Vagina (tissue), 2 donors: Measurements from ENCODE around the gene PLA2G4B. TPM values are rescaled to one million over a fixed set of nuclear protein-coding genes. Genes with fewer than 3 reads are reported as not detected.

Experiments
- DNase-seq, 2 donors: peaks; one replicate each; pipeline ENCODE4 v3.0.0-alpha.2; 2017; ENCODE audit errors: extremely low spot score in 2 of 2
- H3K27ac ChIP-seq: fragments of 200-600 bp; sonication (generic); one replicate; pipeline ENCODE4 v1.5.1; 2019
- H3K27me3 ChIP-seq: fragments of 200-600 bp; sonication (generic); one replicate; pipeline ENCODE4 v1.5.1; 2019
- H3K36me3 ChIP-seq, 2 donors: fragments of 200-600 bp; sonication (generic); one replicate each; pipeline ENCODE4 v1.5.1; 2017 to 2019
- H3K4me1 ChIP-seq: fragments of 200-600 bp; sonication (generic); one replicate; pipeline ENCODE4 v1.5.1; 2019
- H3K4me3 ChIP-seq, 2 donors: fragments of 200-600 bp; sonication (generic); 1 replicate in 1 of 2; 2 replicates in 1 of 2; pipeline ENCODE4 v1.5.1; 2016 to 2019
- H3K9me3 ChIP-seq: fragments of 200-600 bp; sonication (generic); one replicate; pipeline ENCODE4 v1.5.1; 2019
- POLR2A ChIP-seq, 2 donors: fragments of 450-650 bp; IDR thresholded peaks; one replicate each; pipeline ENCODE4 v1.6.1; 2017; ENCODE audit warnings: antibody characterized with exemption in 2 of 2, mild to moderate bottlenecking in 2 of 2, moderate library complexity in 2 of 2
- POLR2AphosphoS5 ChIP-seq, 2 donors: sonication (generic); formaldehyde crosslinking; IDR thresholded peaks; one replicate each; pipeline ENCODE4 v1.9.0; 2017; ENCODE audit warnings: antibody characterized with exemption in 2 of 2, mild to moderate bottlenecking in 2 of 2, low read depth in 1 of 2; ENCODE audit not compliant: insufficient read depth in 1 of 2
- intact Hi-C: fragments of 100-400 bp; cut with DNase I; formaldehyde crosslinking; loops from one replicate; pipeline ENCODE4 v1.15.1; 2023
- total RNA-seq: library from RNA; depleted of rRNA; stranded (reverse); fragments of >200 nt; gene quantifications from one replicate; pipeline ENCODE4 v1.2.3, GENCODE V29; 2016
- TF ChIP-seq, protein P1 (sequence below), 3 experiments: fragments of 450-650 bp in 2 of 3; fragments of 200-600 bp in 1 of 3; sonication (generic) in 1 of 3; IDR thresholded peaks; one replicate each; pipeline ENCODE4 v1.5.1; 2017 to 2019; ENCODE audit warnings: antibody characterized with exemption in 3 of 3, mild to moderate bottlenecking in 2 of 3, moderate library complexity in 2 of 3

PLA2G4B gene
- total RNA-seq, 1 donor from 2014 or later = 34.1 TPM

- Histone ChIP-seq H3K4me1 (peaks cover 20% of the 10 kb centered on the region), H3K27ac (no peak overlapping the region), H3K27me3 (no peaks in the 10 kb centered on the region), H3K4me3 (no peak overlapping the region), H3K36me3 (no peaks in the 10 kb centered on the region), H3K9me3 (no peaks in the 10 kb centered on the region)
- DNase-seq = no peak
- TF ChIP-seq POLR2AphosphoS5 (IDR thresholded peaks at IDR 0.05; ENCODE audit: insufficient read depth in 1 of 2, low read depth in 1 of 2) (no peak), POLR2A (IDR thresholded peaks at IDR 0.05) (no peak)
- TF ChIP-seq, protein P1, sequence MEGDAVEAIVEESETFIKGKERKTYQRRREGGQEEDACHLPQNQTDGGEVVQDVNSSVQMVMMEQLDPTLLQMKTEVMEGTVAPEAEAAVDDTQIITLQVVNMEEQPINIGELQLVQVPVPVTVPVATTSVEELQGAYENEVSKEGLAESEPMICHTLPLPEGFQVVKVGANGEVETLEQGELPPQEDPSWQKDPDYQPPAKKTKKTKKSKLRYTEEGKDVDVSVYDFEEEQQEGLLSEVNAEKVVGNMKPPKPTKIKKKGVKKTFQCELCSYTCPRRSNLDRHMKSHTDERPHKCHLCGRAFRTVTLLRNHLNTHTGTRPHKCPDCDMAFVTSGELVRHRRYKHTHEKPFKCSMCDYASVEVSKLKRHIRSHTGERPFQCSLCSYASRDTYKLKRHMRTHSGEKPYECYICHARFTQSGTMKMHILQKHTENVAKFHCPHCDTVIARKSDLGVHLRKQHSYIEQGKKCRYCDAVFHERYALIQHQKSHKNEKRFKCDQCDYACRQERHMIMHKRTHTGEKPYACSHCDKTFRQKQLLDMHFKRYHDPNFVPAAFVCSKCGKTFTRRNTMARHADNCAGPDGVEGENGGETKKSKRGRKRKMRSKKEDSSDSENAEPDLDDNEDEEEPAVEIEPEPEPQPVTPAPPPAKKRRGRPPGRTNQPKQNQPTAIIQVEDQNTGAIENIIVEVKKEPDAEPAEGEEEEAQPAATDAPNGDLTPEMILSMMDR (IDR thresholded peaks at IDR 0.05) = no peak
- intact Hi-C loops = no loop called here
Measured at GRCh38 chr15:41876689-41877088, 38.0 kb downstream of the PLA2G4B start.

GRCh38 chr15:41877631-41878354 lies 39.1 kb downstream of the PLA2G4B start:
- DNase-seq = no peak
- intact Hi-C loops = no loop called here
- H3K4me3 ChIP-seq = no peak overlapping the region
- no peak overlapping the region for H3K27ac ChIP-seq
- TF ChIP-seq POLR2AphosphoS5 (IDR thresholded peaks at IDR 0.05; ENCODE audit: insufficient read depth in 1 of 2, low read depth in 1 of 2) (no peak), POLR2A (IDR thresholded peaks at IDR 0.05) (no peak)
- TF ChIP-seq, protein P1 (IDR thresholded peaks at IDR 0.05) = no peak
- no peaks in the 10 kb centered on the region for H3K27me3 ChIP-seq
- peaks cover 30% of the 10 kb centered on the region for H3K4me1 ChIP-seq
- H3K9me3 ChIP-seq = no peaks in the 10 kb centered on the region
- no peaks in the 10 kb centered on the region for H3K36me3 ChIP-seq

GRCh38 chr15:41878355-41878699 lies 39.7 kb downstream of the PLA2G4B start:
- TF ChIP-seq POLR2A (IDR thresholded peaks at IDR 0.05) (no peak), POLR2AphosphoS5 (IDR thresholded peaks at IDR 0.05; ENCODE audit: insufficient read depth in 1 of 2, low read depth in 1 of 2) (no peak)
- TF ChIP-seq, protein P1 (IDR thresholded peaks at IDR 0.05) = no peak
- Histone ChIP-seq H3K27me3 (no peaks in the 10 kb centered on the region), H3K4me1 (peaks cover 30% of the 10 kb centered on the region), H3K9me3 (no peaks in the 10 kb centered on the region), H3K27ac (no peak overlapping the region), H3K36me3 (no peaks in the 10 kb centered on the region), H3K4me3 (no peak overlapping the region)
- intact Hi-C loops = no loop called here
- DNase-seq = no peak

DNA sequence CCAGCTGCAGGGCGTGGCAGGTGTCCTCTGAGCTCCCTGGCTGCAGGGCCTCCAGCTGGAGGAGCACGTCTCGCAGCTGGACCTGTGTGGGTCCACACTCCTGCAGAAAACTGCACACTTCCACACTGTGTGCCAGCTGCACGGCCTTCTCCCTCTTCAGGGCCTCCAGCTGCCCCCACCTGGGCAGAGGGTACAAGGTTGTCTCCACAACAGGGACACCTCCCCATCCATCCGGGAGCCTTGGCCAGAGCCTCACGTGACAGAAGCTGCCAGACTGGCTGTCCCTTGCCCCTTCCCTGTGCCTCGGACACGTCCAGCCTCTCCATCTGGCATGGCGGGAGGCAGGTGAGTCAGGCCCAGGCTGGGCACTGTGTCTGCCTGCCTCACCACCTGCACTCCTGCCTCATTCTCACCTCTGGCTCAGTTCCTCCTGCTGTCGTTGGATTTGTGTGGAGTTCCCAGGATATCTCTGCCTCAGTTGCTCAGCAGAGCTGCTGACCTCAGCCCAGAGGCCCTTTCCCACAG lies 40.7 kb downstream of the PLA2G4B start:
- DNase-seq = no peak
- Histone ChIP-seq H3K36me3 (no peaks in the 10 kb centered on the region), H3K9me3 (no peaks in the 10 kb centered on the region), H3K4me3 (no peak overlapping the region), H3K4me1 (peaks cover 30% of the 10 kb centered on the region), H3K27me3 (no peaks in the 10 kb centered on the region), H3K27ac (no peak overlapping the region)
- TF ChIP-seq POLR2A (IDR thresholded peaks at IDR 0.05) (no peak), POLR2AphosphoS5 (IDR thresholded peaks at IDR 0.05; ENCODE audit: insufficient read depth in 1 of 2, low read depth in 1 of 2) (no peak)
- TF ChIP-seq, protein P1 (IDR thresholded peaks at IDR 0.05) = no peak
- intact Hi-C loops = no loop called here

DNA sequence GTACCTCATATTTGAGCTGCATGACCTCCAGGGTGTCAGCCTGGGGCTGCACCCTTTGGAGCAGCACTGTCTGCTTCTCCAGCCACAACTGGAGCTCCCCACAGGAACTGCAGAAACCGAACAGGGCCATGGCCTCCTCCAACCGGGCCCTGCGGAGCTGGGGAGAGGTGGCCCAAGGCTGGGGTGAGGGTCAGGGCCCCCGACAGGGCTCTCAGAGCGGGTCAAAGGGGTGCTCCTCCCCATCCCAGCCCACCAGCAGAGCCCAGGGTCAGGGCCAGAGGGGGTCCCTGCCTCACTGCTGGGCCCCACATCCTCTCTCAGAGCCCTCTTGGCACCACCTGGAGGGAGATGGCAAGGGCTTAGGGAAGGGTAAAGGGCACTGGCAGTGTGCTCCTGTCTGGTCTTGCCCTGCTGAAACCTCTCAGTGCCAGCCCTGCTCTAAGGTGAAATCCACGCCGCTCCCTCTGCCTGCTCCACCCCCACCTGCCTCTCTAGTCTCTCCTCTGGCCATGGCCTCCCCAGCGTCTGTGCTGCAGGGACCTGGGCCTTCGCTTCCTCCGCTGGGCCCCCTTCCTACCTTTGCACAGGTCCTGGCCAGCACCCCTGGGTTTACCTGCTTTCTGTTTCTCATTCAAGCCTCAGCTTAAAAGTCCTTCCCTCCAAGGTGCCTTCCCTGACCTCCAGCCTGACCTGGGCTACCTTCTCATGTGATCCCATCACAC lies 41.7 kb downstream of the PLA2G4B start:
- Histone ChIP-seq H3K36me3 (no peaks in the 10 kb centered on the region), H3K27ac (no peak overlapping the region), H3K4me3 (no peak overlapping the region), H3K9me3 (no peaks in the 10 kb centered on the region), H3K4me1 (peaks cover 30% of the 10 kb centered on the region), H3K27me3 (no peaks in the 10 kb centered on the region)
- intact Hi-C loops = no loop called here
- TF ChIP-seq POLR2AphosphoS5 (IDR thresholded peaks at IDR 0.05; ENCODE audit: insufficient read depth in 1 of 2, low read depth in 1 of 2) = no peak
- DNase-seq = no peak
